IPS-11a (cell line): ENCODE data around the gene CTSG.
"Not testable (repeated sequence)": the region's sequence is repeated elsewhere in the genome, so short reads cannot be mapped to it uniquely, and the experiment has no call there.

ENCODE experiments used
- H3K4me3 ChIP-seq: one replicate; pipeline ENCODE4 v1.5.1; 2013; ENCODE audit warnings: low read depth, low read length, control low read depth

The CTSG gene

GRCh38 chr14:24549064-24549463, 27.0 kb downstream of the CTSG start:
- H3K4me3 ChIP-seq, result not testable (repeated sequence)

- no peak overlapping the region for H3K4me3 ChIP-seq
Observed at GRCh38 chr14:24542346-24542936, 33.6 kb downstream of the CTSG start.

GRCh38 chr14:24535737-24536136, 40.3 kb downstream of the CTSG start:
- H3K4me3 ChIP-seq, result no peak overlapping the region

GRCh38 chr14:24534286-24534685, 41.8 kb downstream of the CTSG start:
- H3K4me3 ChIP-seq, result no peak overlapping the region

GRCh38 chr14:24525877-24526620, 50.0 kb downstream of the CTSG start:
- not testable (repeated sequence) for H3K4me3 ChIP-seq
